C1 segment of cervical spinal cord (tissue), 14 donors: ENCODE data around the gene TLR3.
"Not testable (repeated sequence)": the region's sequence is repeated elsewhere in the genome, so short reads cannot be mapped to it uniquely, and the experiment has no call there.

Experiments used
- DNase-seq, 14 donors: peaks; one replicate each; lab custom pipeline; 2025; lab: John Stamatoyannopoulos, UW

The TLR3 gene

GRCh38 chr4:186068581-186069348 lies at the start of gene TLR3:
TLR3 (plus strand) TSS chr4:186069156; CDS start chr4:186076620, 7,464 bp downstream.
- peak in 1 of 14 donors; percentile 9 for DNase-seq

- no peak for DNase-seq
Measured at GRCh38 chr4:186019269-186019668, 49.7 kb upstream of the TLR3 start.

- DNase-seq: no peak
Measured at GRCh38 chr4:186020106-186020792, 48.7 kb upstream of the TLR3 start.

- DNase-seq: no peak
Measured at GRCh38 chr4:186020793-186021407, 48.1 kb upstream of the TLR3 start.

GRCh38 chr4:186021461-186022167 lies 47.3 kb upstream of the TLR3 start:
- DNase-seq: peak in 5 of 14 donors; percentile 8 to 56 (median 24)

GRCh38 chr4:186023975-186024374 lies 45.0 kb upstream of the TLR3 start:
- no peak for DNase-seq

GRCh38 chr4:186024637-186025407 lies 44.1 kb upstream of the TLR3 start:
- DNase-seq: no peak

GRCh38 chr4:186025408-186025690 lies 43.6 kb upstream of the TLR3 start:
- DNase-seq: no peak

- DNase-seq: no peak
Measured at GRCh38 chr4:186027405-186027804, 41.6 kb upstream of the TLR3 start.

GRCh38 chr4:186029571-186030398 lies 39.2 kb upstream of the TLR3 start:
- DNase-seq: peak in 8 of 14 donors; percentile 5 to 48 (median 12)

GRCh38 chr4:186030399-186030775 lies 38.6 kb upstream of the TLR3 start:
- peak in 1 of 14 donors; percentile 8 for DNase-seq

- no peak for DNase-seq
Measured at GRCh38 chr4:186030795-186031194, 38.2 kb upstream of the TLR3 start.

GRCh38 chr4:186032259-186032658 lies 36.7 kb upstream of the TLR3 start:
- DNase-seq: no peak

- no peak for DNase-seq
Measured at GRCh38 chr4:186033027-186033426, 35.9 kb upstream of the TLR3 start.

- DNase-seq: not testable (repeated sequence)
Measured at GRCh38 chr4:186034613-186035012, 34.3 kb upstream of the TLR3 start.

GRCh38 chr4:186036976-186037581 lies 31.9 kb upstream of the TLR3 start:
- DNase-seq: no peak

GRCh38 chr4:186037692-186038658 lies 31.0 kb upstream of the TLR3 start:
- DNase-seq: peak in 9 of 14 donors; percentile 4 to 86 (median 13)

GRCh38 chr4:186039697-186040096 lies 29.3 kb upstream of the TLR3 start:
- DNase-seq: no peak

- no peak for DNase-seq
Measured at GRCh38 chr4:186040316-186040715, 28.6 kb upstream of the TLR3 start.
